NT2/D1 (cell line): ENCODE results near the gene RIN3.

Experiments
- DNase-seq: peaks from one replicate; pipeline ENCODE4 v3.0.0-alpha.2; 2011; ENCODE audit warnings: low read depth, low spot score
- H3K27me3 ChIP-seq: 2 replicates; pipeline ENCODE4 v1.6.0; 2011; ENCODE audit warnings: mild to moderate bottlenecking; ENCODE audit not compliant: insufficient read length, insufficient read depth
- H3K36me3 ChIP-seq: 2 replicates; pipeline ENCODE4 v1.6.1; 2011; ENCODE audit warnings: mild to moderate bottlenecking, low read length, mixed read lengths; ENCODE audit not compliant: insufficient read depth, insufficient read length
- H3K4me1 ChIP-seq: 2 replicates; pipeline ENCODE4 v1.5.1; 2011; ENCODE audit not compliant: insufficient read depth, insufficient read length
- H3K4me3 ChIP-seq: 2 replicates; pipeline ENCODE4 v1.5.1; 2011; ENCODE audit warnings: low read depth; ENCODE audit not compliant: insufficient read length
- H3K9ac ChIP-seq: 2 replicates; pipeline ENCODE4 v1.6.0; 2011; ENCODE audit warnings: low read depth; ENCODE audit not compliant: insufficient read length
- H3K9me3 ChIP-seq: 2 replicates; pipeline ENCODE4 v1.5.1; 2011; ENCODE audit warnings: mild to moderate bottlenecking, low read length; ENCODE audit not compliant: insufficient read depth
- SUZ12 ChIP-seq: IDR thresholded peaks from 2 replicates; pipeline ENCODE4 v1.6.1; 2011; ENCODE audit not compliant: insufficient read length, insufficient read depth; ENCODE audit errors: extremely low read depth
- YY1 ChIP-seq: IDR thresholded peaks from 2 replicates; pipeline ENCODE4 v1.6.1; 2011; ENCODE audit not compliant: insufficient read length, insufficient read depth
- ZNF274 ChIP-seq: IDR thresholded peaks from 2 replicates; pipeline ENCODE4 v1.6.1; 2011; ENCODE audit warnings: mild to moderate bottlenecking, low read depth, low read length

RIN3 gene

DNA sequence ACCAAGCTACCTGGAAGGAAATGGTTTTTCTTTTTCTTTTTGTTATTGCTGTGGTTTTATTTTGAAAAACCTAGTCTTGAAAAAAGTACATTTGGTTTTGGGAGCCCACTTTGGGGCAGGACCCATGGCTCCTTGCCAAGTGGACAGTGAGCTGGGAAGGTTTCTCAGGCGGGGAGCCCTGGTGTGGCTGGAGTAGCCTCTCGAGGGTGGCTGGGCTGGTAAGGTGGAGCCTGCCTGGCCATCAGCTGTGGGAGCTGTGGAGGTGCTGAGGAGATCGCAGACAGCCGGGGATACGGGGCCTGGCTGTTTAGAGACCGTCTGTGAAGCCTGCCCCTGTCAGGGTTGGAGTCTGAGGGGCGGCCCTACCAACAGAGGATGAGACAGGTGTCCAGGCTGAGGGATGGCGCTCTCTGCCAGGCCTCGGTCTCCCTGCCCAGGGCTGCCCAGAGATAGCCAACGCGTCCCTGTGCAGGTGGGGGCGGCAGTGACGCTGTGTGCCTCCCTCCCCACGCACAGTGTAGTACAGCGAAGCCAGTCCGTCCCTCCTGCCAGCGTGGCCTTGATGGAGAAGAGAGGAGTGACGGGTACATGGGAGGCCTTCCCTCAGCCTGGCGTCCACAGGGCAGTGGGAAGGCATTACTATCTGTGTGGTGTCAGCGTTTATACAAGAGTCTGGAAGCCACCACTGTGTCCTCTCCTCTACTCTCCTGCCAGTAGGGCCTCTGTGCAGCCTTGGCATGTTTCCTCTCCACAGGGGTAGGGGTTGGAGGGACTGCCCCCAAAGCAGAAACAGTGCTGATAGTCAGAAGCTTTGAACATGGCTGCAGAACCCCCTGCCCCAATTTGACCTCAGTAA is 5.9 kb downstream of the RIN3 start:
- Histone ChIP-seq H3K9me3 (no peaks in the 10 kb centered on the region), H3K27me3 (peaks cover 21% of the 10 kb centered on the region), H3K36me3 (no peaks in the 10 kb centered on the region), H3K4me3 (no peak overlapping the region), H3K4me1 (peaks cover 3% of the 10 kb centered on the region), H3K9ac (no peak overlapping the region)
- DNase-seq, result no peak
- TF ChIP-seq YY1, result no peak
- no peak for TF ChIP-seq SUZ12
- TF ChIP-seq ZNF274, result no peak

DNA sequence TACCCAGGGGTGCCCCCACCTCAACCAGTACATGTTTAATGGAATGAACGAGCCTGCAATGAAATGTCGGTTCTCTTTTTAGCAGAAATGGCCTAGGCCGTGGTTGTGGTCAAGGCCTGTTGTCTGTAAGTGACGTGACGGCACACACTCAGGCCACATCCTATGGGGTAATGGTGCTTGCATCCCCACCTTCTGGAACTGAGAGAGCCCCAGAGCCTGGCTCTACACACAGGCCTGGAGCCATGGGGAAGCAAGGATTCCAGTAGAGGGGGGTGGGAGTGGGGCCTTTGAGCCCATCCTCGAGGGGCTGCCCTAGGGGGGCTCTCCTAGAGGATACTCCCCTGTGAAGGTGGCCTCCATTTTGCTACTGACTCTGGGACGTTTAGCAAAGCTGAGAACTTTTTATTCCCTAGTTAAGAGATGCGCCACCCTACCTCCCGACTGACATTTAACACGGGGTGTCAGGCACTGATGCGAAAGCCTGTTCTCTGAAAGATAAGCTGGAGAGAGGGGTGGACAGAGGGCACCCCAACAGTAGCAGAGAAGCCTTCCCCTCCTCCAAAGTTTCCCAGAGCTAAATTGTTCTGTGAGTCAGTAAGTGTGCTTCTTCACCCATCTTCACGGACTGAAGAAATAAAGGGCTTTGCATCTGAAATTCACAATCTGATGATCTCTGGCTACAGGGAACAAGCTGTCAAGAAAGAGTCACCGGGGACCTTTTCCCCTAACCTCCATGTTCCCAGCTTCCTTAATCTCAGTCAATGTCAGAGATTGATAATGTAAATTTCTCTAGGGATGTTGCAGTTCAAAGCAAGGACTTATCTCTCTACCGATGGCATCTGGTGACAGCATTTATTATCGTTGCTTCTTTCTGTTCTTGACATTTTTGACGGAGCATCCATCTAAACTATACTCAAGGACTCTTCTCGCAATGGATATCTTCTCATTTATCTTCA is 6.8 kb downstream of the RIN3 start:
- no peak for DNase-seq
- H3K9me3 ChIP-seq, result no peaks in the 10 kb centered on the region
- peaks cover 3% of the 10 kb centered on the region for H3K4me1 ChIP-seq
- H3K9ac ChIP-seq, result no peak overlapping the region
- H3K36me3 ChIP-seq, result no peaks in the 10 kb centered on the region
- peaks cover 12% of the 10 kb centered on the region for H3K27me3 ChIP-seq
- H3K4me3 ChIP-seq, result no peak overlapping the region
- no peak for TF ChIP-seq SUZ12

DNA sequence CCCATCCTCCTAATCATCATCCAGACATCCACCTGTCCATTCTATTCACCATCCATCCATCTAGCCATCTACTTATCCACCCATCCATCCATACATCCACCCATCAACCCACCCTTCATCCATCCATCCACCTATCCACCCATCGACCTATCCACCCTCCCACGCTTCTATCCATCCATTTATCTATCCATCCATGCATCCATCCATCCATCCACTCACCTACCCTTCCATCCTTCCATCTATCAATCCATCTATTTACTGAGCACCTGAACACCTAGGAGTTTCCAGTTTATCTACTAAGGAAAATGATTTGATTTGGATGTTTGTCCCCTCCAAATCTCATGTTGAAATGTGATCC is 7.5 kb downstream of the RIN3 start:
- H3K4me1 ChIP-seq, result peaks cover 3% of the 10 kb centered on the region
- H3K4me3 ChIP-seq, result no peak overlapping the region
- no peak for DNase-seq
- no peak for TF ChIP-seq YY1
- no peak for TF ChIP-seq ZNF274
- no peak for TF ChIP-seq SUZ12
- H3K9me3 ChIP-seq, result no peaks in the 10 kb centered on the region
- peaks cover 7% of the 10 kb centered on the region for H3K27me3 ChIP-seq
- no peaks in the 10 kb centered on the region for H3K36me3 ChIP-seq
- H3K9ac ChIP-seq, result no peak overlapping the region

DNA sequence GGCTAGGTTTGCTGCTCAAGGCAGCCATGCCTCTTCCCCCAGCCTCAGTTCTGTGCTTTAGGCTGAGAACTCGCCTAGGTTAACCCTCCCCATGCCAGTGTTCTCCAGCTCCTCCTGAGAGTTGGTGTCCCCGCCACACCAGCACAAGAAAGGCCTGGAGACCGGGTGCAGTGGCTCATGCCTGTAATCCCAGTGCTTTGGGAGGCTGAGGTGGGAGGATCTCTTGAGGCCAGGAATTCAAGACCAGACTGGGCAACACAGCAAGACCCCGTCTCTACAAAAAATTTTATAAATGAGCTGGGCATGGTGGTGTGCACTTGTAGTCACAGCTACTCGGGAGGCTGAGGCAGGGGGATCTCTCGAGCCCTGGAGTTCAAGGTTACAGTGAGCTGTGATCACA is 10.2 kb downstream of the RIN3 start:
- Histone ChIP-seq H3K4me3 (no peak overlapping the region), H3K9me3 (no peaks in the 10 kb centered on the region), H3K27me3 (no peaks in the 10 kb centered on the region), H3K36me3 (no peaks in the 10 kb centered on the region), H3K9ac (no peak overlapping the region), H3K4me1 (peaks cover 3% of the 10 kb centered on the region)
- no peak for DNase-seq
- TF ChIP-seq ZNF274, result no peak
- TF ChIP-seq SUZ12, result no peak
- no peak for TF ChIP-seq YY1

DNA sequence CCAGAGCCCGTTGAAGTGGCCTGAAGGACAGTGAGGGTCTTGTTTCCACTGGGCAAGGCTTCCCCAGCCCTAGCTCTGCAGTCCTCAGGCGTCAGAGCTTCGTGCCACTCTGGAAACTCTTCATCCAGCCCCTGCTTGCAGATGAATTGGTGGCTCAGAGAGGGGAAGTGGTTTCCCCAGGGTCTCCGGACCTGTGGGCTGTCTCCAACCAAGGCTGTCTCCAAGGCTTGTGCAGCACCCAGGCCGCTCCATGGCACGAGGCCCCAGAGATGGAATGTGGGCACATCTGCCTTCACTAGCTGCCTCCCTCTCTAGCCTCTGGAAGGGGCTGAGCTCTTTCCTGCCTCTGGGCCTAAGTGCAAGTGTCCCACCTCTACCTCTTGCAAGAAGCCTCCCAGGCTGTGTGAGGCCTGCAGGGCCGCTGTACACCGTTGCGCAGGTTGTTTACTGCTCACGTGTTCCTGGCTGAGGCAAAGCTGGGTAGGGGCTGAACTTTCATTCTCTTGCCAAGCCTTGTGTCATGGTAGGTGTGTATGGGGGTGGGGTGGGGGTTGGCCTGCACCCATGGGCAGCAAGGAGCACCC is 11.1 kb downstream of the RIN3 start:
- Histone ChIP-seq H3K27me3 (no peaks in the 10 kb centered on the region), H3K4me1 (peaks cover 3% of the 10 kb centered on the region), H3K4me3 (no peak overlapping the region), H3K9ac (no peak overlapping the region), H3K36me3 (no peaks in the 10 kb centered on the region), H3K9me3 (no peaks in the 10 kb centered on the region)
- DNase-seq, result no peak
- TF ChIP-seq YY1 (no peak), ZNF274 (no peak), SUZ12 (no peak)

DNA sequence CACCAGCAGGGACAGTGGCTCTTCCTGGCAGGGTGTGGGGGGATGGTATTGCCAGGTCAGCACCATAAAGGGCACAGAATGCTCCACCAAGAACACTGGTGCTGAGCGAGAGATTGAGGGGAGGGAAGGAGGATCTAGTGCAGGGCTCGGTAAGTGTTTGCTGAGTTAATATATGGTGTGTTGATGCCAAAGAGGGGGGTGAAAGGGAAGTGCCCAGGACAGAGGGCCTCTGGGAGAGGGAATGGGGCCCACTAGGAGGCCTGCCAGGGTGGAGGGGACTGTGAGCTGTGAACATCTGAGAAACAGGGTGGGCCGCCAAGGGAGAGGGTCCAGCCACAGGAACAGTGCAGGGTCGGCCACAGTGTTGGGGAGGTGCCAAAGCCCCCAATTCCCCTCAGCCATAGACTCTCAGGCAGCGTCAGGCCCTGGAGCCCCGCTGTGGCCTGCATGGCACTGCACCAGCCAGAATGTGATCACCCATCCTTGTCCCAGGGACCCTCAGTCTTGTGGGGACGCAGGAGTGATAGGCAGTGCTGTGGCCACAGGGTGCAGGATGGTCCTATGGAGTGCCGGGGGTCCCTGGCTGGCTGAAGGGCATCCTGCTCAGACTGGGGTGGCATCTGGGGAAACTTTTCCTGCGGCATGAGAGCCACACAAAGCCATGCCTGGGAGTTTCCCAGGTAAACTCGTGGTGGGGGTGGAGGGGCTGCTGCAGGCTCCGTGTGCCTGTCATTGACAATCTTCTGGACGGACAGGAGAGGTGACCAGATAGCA is 11.9 kb downstream of the RIN3 start:
- Histone ChIP-seq H3K36me3 (no peaks in the 10 kb centered on the region), H3K9me3 (no peaks in the 10 kb centered on the region), H3K9ac (no peak overlapping the region), H3K27me3 (no peaks in the 10 kb centered on the region), H3K4me3 (no peak overlapping the region), H3K4me1 (peaks cover 3% of the 10 kb centered on the region)
- DNase-seq, result no peak
- TF ChIP-seq SUZ12 (no peak), ZNF274 (no peak), YY1 (no peak)

DNA sequence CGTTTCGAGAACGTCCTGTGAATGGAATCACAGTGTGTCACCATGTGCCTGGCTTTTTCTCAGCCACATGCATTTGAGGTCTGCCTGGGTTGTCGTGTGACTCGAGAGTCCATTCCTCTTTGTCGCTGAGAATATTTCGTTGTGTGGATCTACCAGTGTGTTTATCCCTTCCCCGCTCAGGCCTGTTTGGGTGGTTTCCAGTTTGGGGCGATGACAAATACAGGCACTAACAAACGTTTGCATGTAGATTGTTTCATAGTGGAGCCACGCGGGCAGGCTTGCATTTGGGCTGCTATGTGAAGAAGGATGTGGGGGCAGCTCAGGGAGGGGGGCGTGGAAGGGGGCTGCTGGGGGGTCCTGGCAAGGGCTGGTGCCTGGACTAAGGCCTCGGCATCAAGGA is 14.1 kb downstream of the RIN3 start:
- no peaks in the 10 kb centered on the region for H3K9me3 ChIP-seq
- DNase-seq, result no peak
- TF ChIP-seq SUZ12 (no peak), YY1 (no peak), ZNF274 (no peak)

More for the DNA sequence above, 14.1 kb downstream of the RIN3 start:
- Histone ChIP-seq H3K27me3 (no peaks in the 10 kb centered on the region), H3K9ac (no peak overlapping the region), H3K4me1 (peaks cover 3% of the 10 kb centered on the region), H3K36me3 (no peaks in the 10 kb centered on the region), H3K4me3 (no peak overlapping the region)
